HG02970 (cell line): ENCODE data around the gene AHCYL2.
"Not testable (repeated sequence)": the region's sequence is repeated elsewhere in the genome, so short reads cannot be mapped to it uniquely, and the experiment has no call there.

Experiments used
- ATAC-seq: cut with Tn5 transposase; IDR thresholded peaks from one replicate; pipeline ENCODE4 v1.9.1; 2021; ENCODE audit warnings: mild to moderate bottlenecking, moderate library complexity, moderate number of reproducible peaks; ENCODE audit not compliant: unreplicated experiment, low FRiP score

Gene AHCYL2

DNA sequence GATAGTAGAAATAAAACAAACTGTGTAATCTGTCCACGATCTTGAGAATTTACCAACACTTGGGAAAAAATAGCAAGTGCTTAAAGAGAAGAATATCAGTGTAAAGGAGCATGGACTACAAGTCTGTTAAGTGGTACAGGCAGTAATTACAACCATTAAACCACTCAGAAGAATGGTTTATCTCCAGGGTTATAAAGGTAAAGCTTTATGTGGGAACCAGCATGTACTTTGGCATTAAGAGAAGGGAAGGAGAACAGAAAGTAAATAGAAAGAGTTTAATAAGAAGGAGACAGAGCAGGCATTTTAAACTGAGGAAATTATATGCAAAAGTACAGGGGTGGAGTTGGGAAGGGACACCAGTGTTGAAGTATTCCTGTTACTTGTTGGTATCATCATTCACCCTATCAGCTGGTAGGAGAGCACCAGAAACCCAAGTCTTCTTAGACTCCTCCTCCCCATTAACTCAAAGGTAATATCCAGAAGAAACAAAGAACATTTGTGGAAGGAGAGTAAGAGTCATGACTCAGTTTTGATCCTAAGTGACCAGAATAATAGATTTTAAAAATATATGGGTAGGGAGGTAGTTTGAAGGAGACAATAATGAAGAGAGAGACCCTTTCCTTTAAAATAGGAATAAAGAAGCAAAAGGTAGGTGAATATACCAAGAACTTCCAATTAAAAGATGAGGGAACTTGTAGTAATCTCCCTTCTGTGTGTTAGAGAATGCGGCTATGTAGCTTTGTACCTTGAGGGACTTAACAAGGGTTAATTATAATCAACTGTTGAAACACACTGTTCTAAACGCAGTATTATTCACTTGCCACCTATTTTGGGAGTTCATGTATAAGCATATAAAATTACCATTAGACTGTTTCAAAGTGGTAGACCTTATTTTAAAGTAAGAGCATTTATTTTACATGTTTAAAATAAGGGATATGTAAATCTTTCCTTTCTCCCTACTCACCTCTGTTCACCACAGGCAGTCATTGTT, 117.3 kb downstream of the AHCYL2 start:
- no peak for ATAC-seq

DNA sequence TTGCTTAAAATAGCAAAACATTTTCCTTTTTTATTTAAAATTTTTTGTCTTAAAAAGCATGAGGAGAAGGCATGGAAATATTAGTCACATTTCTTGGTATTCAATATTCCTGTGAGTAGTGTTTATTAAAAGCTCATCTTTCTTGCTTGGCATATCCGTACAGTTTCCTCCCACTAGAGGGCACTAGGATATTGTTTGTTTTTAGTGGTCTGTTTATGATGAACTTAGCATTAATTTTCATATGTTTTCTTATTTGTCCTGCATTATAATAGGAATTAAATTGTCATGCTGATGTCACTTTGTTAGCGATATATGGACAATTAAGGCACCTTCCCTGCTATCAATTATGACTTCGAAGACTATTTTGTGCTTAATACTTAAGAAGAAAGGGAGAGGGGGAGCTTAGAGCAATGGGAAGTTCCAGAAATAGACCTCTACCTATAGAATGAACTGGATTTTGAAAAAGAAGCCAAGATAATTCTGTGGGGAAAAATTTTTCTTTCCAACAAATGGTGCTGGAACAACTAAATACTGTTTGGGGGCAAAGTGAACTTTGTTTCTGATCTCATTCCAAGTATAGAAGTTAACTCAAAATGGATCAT, 118.4 kb downstream of the AHCYL2 start:
- ATAC-seq, result no peak

DNA sequence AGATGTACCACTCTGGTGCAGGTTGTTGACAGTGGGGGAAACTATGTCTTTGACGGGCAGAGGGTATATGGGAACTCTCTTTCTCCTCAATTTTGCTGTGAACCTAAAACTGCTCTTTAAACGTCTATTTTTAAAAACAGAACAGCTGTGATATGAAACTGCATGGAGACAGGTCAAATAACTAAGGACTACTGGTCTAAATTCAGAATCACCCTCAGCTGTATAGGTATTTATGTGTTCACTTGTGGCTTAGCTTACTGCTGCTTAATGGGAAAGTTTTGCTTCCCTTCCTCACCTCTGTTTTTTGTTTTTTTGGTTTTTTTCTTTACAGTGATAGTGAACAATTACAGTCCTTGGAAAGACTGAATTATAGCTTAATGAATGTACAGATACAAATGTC, 122.5 kb downstream of the AHCYL2 start:
- no peak for ATAC-seq

DNA sequence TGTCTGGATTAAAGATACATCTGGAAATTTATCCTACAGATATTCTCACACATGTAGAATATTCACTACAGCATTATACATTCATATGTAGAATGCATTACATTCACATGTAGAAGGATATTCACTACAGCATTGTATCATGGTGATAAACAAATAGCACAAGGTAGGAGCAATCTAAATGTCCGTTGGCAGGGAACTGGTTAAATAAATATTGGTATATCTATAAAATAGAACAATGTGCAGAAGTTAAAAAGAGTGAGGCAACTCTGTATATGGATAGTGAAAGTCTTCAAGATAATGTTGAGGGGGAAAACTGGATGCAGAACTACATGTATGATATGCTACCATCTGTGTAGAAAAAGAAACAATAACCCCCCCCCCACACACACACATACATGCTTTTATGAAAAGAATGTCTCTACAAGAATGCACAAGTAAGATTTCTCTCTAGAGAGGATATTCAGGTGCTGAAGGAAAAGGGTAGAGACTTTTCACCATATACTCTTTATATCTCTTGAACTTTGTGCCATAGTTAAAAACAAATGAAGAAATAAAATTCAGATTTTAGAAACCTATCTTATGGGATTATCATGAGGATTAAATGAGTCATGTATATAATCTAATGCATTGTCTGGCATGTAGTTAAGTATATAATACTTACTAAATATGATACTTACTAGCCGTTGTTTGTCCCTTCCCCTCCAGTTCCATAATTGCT, 123.4 kb downstream of the AHCYL2 start:
- no peak for ATAC-seq

DNA sequence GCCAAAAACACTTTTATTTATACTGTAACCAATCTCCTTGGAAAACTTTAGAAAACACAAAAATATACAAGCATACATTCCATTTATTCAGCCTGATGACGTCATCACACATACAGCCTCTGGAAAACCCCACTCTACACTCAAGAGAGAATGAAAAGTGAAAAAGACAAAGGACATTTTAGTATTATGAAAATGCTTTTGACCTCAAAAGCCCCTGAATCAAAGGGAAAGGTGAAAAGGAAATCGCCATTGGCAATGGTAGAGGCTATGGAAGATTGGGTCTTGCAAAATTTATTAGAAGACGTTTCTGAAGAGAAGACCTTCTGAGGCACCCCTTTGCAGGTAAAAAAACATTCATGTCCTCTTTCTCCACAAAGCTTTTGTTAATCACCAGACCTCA, 126.5 kb downstream of the AHCYL2 start:
- no peak for ATAC-seq

DNA sequence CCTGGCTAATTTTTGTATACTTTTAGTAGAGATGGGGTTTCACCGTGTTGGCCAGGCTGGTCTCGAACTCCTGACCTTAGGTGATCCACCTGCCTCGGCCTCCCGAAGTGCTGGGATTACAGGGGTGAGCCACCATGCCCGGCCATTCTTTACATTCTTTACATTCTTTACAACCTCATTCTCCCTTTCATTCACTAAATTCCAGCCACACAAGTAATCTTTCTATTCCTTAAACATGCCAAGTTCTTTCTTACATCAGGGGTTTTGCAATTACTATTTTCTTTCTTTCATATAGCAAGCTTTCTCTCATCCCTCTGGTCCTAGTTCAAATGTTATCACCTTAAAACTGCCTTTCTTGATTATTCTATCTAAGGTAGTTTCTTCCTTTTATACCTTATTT, 128.3 kb downstream of the AHCYL2 start:
- not testable (repeated sequence) for ATAC-seq

DNA sequence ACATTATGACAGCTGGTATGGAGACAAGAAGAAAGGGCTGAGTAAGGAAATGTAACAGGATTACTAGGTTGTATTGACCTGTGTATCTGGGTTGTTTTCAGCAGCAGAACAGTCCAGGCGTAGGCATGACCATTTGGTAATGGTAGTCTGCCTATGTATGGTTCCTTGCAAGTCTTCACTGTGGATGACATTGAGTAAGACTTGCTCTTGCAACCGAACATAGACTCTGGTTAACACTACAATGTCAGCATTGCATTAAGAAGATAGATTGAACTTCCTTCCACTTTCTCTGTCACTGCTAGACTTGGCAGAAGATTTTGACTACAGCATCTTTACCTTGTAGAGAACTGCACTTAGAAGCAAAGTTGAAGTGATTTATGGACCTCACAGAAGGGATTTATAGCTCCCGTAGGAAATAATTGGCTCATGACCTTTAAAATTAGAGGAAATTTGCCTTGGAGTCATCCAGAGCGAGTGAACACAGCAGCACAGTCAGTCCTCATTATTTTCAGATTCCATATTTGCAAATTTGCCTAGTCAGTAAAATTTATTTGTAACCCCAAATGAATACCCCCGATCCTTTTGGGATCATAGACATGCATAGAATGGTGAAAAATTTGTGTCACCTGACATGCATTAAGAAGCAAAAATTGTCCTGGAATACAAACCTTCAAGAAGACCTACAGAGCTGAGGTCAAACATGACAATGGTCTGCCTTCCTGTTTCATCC, 129.8 kb downstream of the AHCYL2 start:
- no peak for ATAC-seq

DNA sequence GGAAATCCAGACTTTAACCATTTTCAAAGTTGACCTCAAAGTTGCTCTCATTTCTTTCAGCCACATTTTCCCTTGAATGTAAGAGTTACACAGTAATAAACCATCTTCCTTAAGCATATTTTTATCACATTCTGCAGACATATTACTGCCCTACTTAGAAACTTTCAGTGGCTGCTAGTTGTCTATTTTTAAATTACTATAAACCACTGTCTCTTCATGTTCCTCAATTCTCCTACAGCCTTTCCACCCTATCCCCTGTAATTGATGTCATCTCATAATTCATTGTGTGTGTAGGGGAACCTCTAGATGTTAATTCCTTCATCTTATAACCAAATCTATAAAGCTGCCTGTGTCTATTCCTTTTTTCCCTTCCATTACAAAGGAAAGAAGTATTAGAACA, 131.3 kb downstream of the AHCYL2 start:
- no peak for ATAC-seq

DNA sequence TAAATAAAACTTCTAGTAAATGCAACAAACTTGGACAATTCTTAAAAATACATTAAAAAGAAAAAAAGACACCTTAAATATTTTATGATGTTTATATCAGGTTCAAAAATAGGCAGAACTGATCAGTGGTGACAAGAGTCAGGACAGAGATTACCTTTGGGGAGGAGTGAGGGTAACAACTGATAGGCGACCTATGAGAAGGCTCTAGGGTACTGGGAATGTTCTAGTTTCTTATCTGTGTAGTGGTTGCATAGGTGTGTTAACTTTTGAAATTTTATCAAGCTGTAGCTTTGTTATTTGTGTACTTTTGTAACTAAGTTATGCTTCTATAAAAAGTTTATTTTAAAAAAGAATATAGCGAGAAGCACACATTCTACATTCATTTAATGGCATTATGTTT, 134.3 kb downstream of the AHCYL2 start:
- no peak for ATAC-seq

DNA sequence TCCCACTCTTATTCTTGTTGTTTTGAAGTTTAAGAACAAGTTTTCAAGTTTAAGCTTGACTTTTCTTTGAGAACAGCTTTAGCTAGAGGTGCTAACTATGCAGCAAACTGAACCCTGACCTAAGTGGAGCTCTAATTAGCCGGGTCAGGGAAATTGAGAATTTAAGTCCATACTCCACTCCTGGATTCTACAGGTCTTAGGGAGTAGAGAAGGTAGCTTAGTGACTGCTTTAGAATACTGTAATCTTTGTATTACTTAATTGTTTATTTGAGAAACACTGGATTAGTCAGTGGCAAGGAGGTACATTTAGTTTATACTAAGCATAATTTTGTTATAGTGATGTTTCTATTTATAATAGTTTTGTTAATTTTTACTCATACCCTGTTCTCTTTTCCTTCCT, 134.8 kb downstream of the AHCYL2 start:
- ATAC-seq, result no peak

DNA sequence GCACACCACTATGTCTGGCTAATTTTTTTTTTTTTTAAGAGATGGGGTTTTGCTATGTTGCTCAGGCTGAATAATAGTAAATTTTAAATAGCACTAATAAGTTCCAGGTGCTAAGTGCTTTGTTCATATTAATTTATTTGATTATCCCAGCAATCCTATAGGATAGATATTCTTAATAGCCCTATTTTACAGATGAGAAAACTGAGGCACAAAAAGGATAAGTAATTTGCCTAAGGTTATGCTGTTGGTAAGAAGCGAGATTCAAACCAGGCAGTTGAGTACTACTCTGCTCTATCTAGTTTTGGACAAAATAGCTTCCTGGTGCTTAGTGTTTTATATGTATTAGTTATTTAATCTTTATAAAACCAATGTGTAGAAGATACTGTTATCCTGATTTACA, 136.9 kb downstream of the AHCYL2 start:
- no peak for ATAC-seq

DNA sequence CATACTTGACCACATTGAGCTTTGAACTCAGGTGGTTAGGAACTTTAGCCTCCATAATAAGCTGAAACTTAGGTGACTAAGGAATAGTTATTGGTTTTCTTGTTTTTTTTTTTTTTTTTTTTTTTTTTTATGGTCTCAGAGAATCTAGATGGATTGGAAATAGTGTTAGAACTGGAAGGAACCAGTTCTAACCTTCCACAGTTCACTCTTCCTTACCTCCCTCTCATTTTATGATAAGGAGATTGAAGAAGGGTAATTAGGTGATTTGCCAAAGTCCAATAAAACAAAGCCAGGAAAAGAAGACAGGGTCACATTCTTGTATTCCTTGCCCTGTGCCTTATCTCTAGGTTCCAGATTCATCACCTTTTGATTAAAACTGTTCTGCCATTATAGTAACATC, 137.7 kb downstream of the AHCYL2 start:
- ATAC-seq, result no peak

DNA sequence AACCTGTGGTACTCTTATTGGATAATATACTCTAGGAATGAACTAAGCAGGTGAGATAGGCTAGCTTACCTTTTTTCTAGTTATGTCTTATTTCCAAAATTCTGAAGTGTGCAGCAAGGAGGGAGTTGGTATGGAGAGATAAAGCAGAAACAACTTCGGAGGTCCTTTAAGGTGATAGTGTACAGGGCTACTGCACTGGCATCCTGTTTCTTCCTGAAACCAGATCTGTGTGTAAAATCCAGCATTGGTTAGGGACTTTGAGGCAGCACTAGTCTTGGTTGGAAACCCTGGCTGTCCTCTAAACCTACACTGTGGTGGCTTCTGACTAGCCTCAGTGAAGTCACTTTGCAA, 142.5 kb downstream of the AHCYL2 start:
- no peak for ATAC-seq

DNA sequence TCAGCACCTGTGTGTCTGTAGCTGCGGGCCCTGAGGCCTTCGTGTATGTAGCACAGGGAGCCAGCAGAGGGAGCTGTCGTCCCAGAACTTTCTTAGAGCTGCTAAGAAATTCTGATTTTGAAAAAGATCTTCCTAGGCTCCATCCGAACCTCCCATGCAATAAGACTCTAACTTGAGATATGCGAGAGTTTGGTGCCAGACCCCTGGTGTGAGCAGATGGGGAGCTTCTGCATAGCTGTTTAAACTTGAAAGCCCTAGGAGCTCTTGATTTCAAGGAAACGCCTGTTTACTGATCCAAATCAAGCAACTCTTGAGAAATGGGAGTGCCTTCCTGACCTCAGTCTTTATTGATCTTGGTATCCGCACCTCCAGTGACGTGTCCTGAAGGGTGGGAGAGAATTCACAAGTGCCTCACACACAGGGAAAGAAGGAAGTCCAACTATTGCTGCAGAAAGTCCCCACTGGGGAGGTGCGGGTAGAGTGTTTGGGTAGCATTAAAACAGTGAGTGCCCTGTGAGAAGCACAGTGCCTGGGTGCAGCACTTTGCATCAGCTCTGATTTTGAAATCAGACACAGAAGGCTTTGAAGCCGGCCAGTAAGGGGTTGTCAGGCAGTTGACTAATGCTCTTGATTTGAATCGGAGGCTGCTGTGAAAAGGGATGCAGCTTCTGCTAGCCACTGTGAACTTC, 143.0 kb downstream of the AHCYL2 start:
- peak; percentile 45 for ATAC-seq

DNA sequence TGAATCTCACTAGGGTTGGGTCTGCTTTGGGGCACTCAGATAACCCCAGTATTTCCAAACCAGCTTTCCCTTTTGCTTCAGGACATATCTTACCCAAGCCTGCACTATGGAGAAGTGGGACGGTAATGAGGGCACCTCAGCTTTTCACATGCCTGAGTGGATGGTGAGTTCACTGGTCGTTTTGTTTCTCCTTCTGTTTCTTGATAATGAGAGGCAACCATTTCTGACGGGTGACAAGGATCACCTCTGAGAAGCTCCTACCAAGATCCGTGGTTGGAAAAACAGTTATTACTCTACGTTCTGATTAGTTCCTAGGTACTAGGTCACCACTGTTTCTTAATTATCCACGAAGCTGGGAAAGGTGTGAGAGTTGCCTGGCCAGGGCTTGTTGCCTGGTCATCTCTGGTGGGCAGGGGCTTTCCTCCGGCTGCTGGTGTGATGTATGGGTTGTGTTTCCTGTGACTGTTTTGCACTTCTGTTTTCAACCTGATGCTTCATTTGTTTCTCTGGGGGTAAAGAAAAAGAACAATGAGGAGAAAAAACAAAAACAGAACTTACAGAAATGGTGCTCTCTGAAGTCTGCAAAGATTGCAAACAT, 143.7 kb downstream of the AHCYL2 start:
- ATAC-seq, result no peak

DNA sequence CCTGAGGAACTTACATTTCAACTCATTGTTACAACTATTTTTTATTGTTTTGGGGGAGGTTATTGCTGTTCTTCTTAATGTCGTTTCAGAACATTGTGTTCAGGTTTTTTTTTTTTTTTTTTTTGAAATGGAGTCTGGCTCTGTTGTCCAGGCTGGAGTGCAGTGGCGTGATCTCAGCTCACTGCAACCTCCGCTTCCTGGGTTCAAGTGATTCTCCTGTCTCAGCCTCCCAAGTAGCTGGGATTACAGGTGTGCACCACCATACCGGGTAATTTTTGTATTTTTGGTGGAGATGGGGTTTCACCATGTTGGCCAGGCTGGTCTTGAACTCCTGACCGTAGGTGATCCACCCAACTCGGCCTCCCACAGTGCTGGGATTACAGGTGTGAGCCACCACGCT, 144.6 kb downstream of the AHCYL2 start:
- ATAC-seq, result not testable (repeated sequence)

DNA sequence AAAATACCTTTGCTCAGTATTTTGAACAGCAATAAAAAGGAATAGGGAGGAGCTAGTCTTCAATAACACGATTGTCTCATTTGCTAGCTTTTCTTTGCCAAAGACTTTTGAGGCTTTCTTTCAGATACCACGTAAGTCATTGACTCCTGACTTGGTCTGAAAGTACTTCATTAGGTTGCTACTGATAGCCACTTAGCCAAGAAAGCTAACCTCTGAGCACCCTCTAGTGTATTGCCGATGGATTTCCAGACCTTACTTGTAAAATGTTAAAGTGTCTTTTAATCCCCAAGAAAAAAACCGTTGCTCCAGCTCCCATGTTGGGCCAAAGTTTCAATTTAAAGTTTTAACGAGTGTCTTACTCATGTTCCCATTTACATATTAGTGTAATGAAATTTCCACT, 146.0 kb downstream of the AHCYL2 start:
- no peak for ATAC-seq

DNA sequence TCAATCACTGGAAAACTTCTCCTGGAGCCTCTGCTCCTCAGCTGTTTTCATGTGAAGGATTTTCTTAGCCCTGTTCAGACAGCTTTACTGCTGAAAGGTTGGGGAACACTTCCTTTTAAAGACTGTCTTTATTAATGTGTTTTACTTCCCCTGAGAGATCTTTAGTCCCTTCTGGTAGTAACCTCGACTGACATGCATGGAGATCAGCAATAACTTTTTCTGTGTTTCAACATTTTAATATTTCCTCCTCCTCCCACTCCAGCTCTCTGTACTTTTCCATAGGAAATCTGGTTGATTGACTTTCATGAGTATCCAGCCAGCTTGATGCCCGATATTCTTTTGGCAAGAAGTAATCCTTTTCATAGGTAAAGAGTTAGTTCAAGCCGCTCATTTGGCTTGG, 146.7 kb downstream of the AHCYL2 start:
- no peak for ATAC-seq

DNA sequence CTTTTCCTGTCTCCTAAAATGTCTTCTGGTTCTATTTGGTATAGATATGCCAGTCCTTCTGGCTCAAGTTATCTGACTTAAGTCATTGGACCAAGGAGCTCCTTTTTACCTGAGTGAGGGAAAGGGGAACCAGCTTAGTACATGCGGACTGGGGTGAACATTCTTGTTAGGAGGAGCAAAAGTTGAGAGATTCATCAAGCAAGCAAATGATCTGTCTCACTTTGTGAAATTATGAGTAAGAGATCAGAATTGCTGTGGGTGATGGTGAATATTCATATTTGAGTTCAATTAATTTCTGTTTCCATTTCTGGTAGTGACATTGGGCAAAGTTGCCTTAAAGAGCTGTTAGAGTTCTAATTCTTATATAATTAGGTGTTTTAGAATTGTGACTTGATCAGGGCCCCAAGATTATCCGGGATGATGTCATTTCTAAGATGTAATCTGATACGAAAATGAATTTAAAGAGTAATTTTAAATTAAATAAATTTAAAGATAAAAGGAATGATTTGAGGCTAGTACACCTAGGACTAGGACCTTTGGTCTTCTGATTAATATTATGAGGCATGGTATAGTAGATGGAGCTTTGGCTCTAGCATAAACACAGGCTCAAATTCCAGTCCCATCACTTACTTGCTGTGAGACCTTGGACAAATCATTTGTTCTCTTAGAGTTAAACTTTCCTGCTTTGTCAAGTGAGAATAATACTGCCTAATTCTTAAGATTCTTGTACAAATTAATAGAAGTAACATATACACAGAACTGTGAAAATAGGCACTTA, 149.0 kb downstream of the AHCYL2 start:
- no peak for ATAC-seq
